SW480 (cell line): ENCODE results near the gene LDLRAD3.

Source experiments
- DNase-seq: peaks from one replicate; pipeline ENCODE4 v3.0.0-alpha.2; 2016; ENCODE audit warnings: low spot score

LDLRAD3 gene

DNA sequence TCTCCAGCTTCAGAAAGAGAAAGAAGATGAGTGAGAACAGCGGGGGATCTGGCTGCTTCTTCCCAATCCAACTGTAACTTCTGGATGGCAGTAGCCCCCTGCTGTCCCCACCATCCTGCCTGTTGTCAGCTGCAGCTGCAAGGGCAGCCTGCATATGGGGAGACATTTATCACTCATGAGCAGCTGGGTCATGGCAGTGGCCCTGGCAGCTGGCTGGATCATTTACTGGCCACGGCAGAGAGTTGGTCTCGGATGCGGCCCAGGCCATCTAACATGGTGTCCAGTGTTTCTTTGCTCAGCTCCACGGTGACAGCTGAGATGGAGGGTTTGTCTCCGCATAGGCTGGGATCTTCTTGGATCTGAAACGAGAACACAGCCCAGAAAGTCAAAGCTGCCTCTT, 330.6 kb downstream of the LDLRAD3 start:
- no peak for DNase-seq

DNA sequence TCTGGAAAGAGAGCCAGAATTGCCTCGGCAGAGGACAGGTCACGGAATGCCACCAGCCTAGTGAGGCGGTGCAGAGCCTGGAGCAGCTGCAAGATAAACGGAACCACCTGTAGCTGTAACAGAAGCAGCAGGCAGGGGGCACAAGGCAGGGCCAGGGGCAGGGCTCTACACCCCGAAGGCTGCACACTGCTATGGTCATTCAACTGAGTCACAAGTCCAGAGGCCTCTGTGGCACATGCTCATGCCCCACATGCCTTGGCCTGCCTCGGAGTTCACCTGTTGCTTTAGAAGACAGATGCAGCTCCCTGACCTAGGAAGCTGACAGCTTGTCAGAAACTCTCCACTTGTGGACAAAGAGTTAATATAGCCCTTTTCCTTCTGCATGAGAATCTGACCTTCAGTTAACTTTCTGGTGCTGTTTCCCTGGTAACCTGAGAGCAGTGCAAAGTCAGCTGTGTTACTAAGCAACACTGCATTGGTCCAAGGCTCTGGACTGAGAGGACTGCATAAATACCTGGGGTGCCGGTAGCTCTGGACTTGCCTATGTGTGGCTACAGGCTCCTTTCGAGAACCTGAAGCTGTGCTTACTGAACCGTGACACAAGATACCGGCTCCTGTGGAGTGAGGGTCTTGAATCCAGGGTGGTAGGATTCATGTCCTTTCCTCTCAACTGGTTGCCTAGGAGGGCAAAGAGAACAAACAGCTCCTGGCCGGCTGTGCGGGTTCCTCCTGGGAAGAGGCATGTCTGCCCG, 334.8 kb downstream of the LDLRAD3 start:
- DNase-seq = no peak

DNA sequence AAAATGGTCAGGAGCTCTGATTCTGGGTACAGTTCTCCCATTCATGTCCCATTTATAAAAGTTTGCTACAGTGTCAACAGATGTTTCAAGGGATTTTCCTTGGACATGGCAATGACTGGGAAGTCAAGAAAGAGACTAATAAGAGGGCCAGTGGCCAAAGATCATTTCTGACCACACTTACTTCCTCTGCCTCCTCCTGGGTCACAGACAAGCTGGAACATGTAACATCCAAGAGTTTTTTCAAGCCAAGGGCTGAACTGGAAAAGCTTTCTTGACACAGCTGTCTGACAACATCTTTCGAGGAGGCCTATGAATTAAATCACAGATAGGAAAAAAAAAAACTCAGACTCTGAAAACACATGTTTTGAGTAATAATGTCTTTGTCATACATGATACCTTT, 336.7 kb downstream of the LDLRAD3 start:
- no peak for DNase-seq
